SK-N-MC (cell line): ENCODE data around the gene TAS2R1.

Source experiments
- EZH2 ChIP-seq: fragments of 200-600 bp; sonication (generic); IDR thresholded peaks from one replicate; pipeline ENCODE4 v1.6.1; 2017; ENCODE audit warnings: antibody characterized with exemption
- FOXP2 ChIP-seq: optimal IDR thresholded peaks from 2 replicates; pipeline ENCODE3; 2011; ENCODE audit warnings: mild to moderate bottlenecking, moderate library complexity; ENCODE audit not compliant: insufficient read depth; ENCODE audit errors: extremely low read length, control extremely low read depth
- POLR2AphosphoS5 ChIP-seq: IDR thresholded peaks from 2 replicates; pipeline ENCODE4 v1.6.1; 2012; ENCODE audit warnings: mild to moderate bottlenecking, low read depth, low read length, borderline replicate concordance

- TF ChIP-seq POLR2AphosphoS5, result no peak
- no peak for TF ChIP-seq EZH2
- no peak for TF ChIP-seq FOXP2
These were observed 22.9 kb upstream of the TAS2R1 start for GRCh38 chr5:9653061-9653460.
